ENCODE measurements around the gene AGAP2. TPM values are rescaled to one million over a fixed set of nuclear protein-coding genes. Genes with fewer than 3 reads are reported as not detected.
A peak's percentile ranks its signal among the peaks of the same experiment; 100 is the strongest.

AGAP2 gene
- total RNA-seq, 4 donors from 2014 or later = 0.55 to 1.6 (median 1.3) TPM

DNA sequence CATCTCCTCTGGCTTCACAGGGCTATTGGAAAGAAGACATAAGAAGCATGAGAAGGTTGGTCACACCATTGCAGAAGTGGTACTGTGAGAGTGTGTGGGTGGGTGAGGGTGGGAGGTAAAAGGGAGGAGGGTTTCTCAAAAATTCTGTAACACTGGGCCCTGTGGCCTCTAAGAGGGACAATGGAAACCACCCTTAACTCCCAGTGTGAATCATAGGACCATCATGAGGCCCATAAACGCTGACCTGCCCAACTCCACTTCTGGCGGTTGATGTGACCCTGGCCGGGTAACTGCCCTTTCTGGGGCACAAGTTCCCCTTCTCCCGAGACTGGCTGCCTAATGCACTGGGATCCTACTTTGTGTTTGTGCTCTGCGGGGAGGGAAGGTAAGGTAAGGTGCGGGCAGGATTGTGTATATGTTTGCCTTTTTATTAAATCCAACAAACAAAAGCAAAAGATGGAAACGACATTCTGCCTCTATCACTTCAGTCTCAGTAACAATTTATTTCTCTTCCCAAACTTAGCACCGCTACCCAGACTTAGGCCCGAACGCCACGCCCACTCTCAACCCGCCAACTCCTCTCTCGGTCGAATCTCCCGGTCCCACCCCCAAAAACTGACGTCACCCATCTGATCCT lies 32.8 kb upstream of the AGAP2 start:
- peak; percentile 86 to 96 for DNase-seq (ENCODE audit: low spot score in 2 of 2)
- 3 to 4% methylated on average over 16 of the region's 16 CpGs for WGBS, 2 donors
- H3K4me3 ChIP-seq (ENCODE audit: low read depth, poor library complexity, severe bottlenecking) = peak overlapping the region; percentile 59
- intact Hi-C loops (cut with DNase I; ENCODE audit: low total_unique reads) = no loop called here
- TF ChIP-seq, protein P1, sequence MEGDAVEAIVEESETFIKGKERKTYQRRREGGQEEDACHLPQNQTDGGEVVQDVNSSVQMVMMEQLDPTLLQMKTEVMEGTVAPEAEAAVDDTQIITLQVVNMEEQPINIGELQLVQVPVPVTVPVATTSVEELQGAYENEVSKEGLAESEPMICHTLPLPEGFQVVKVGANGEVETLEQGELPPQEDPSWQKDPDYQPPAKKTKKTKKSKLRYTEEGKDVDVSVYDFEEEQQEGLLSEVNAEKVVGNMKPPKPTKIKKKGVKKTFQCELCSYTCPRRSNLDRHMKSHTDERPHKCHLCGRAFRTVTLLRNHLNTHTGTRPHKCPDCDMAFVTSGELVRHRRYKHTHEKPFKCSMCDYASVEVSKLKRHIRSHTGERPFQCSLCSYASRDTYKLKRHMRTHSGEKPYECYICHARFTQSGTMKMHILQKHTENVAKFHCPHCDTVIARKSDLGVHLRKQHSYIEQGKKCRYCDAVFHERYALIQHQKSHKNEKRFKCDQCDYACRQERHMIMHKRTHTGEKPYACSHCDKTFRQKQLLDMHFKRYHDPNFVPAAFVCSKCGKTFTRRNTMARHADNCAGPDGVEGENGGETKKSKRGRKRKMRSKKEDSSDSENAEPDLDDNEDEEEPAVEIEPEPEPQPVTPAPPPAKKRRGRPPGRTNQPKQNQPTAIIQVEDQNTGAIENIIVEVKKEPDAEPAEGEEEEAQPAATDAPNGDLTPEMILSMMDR (IDR thresholded peaks at IDR 0.05) = no peak
- TF ChIP-seq POLR2A (IDR thresholded peaks at IDR 0.05) = no peak

DNA sequence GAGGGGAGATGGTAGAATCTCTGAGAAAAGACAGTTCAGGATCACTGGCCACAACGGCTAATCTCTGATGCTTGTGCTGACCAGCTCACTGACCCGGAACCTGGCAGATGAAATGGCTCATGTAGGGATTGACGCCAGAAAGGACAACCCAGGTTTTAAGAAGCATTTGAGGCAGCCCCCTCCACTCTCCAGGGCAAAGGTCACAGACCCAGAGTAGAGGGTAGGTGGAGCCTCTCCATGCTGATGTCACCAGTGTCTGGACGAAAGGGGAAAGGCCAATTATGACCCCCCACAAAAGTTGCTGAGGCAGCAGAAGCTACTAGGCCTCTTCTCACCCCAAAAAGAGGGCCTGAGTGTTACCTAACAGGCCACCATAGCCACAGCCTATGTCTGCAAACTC lies 32.2 kb upstream of the AGAP2 start:
- intact Hi-C loops (cut with DNase I; ENCODE audit: low total_unique reads) = no loop called here
- DNase-seq (ENCODE audit: low spot score in 2 of 2) = no peak
- no peak for TF ChIP-seq POLR2A (IDR thresholded peaks at IDR 0.05)
- TF ChIP-seq, protein P1 (IDR thresholded peaks at IDR 0.05) = no peak
- H3K4me3 ChIP-seq (ENCODE audit: low read depth, poor library complexity, severe bottlenecking) = no peak overlapping the region
- WGBS, 2 donors = 89 to 94% methylated on average over 4 of the region's 4 CpGs

DNA sequence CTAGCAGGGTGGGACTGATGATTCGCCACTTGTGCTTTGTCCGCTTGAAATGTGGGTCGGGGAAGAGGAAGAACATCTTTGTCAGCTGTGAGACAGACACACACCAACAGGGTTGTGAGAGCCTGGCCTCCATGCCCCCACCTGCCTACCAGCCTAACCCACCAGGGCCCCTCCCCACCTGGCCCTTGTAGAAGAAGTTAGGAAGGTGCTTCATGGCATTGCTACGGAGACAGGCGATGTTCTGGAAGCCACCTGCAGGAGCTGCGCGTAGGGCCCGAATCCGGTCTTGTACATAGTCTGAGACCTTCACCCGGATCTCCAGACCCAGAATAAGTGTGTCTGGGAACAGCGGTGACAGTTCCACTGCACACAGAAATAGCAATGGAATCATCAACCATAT lies 31.1 kb upstream of the AGAP2 start:
- TF ChIP-seq, protein P1 (IDR thresholded peaks at IDR 0.05) = no peak
- TF ChIP-seq POLR2A (IDR thresholded peaks at IDR 0.05) = no peak
- WGBS, 2 donors = 94 to 95% methylated on average over 11 of the region's 11 CpGs
- H3K4me3 ChIP-seq (ENCODE audit: low read depth, poor library complexity, severe bottlenecking) = no peak overlapping the region
- DNase-seq (ENCODE audit: low spot score in 2 of 2) = no peak
- intact Hi-C loops (cut with DNase I; ENCODE audit: low total_unique reads) = no loop called here

DNA sequence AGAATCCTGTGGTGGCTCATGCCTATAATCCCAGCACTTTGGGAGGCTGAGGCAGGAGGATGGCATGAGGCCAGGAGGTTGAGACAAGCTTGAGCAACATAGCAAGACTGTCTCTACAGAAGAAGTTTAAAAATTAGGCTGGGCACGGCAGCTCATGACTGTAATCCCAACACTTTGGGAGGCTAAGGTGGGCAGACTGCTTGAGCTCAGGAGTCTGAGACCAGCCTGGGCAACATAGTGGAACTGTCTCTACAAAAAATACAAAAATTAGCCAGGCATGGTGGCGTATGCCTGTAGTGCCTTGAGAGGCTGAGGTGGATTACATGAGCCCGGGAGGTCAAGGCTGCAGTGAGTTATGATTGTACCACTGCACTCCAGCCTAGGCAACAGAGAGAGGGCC lies 29.3 kb upstream of the AGAP2 start:
- TF ChIP-seq, protein P1 (IDR thresholded peaks at IDR 0.05) = no peak
- no peak for TF ChIP-seq POLR2A (IDR thresholded peaks at IDR 0.05)
- no peak overlapping the region for H3K4me3 ChIP-seq (ENCODE audit: low read depth, poor library complexity, severe bottlenecking)
- DNase-seq (ENCODE audit: low spot score in 2 of 2) = no peak
- intact Hi-C loops (cut with DNase I; ENCODE audit: low total_unique reads) = no loop called here
- WGBS, 2 donors = 96% methylated on average over 3 of the region's 3 CpGs

DNA sequence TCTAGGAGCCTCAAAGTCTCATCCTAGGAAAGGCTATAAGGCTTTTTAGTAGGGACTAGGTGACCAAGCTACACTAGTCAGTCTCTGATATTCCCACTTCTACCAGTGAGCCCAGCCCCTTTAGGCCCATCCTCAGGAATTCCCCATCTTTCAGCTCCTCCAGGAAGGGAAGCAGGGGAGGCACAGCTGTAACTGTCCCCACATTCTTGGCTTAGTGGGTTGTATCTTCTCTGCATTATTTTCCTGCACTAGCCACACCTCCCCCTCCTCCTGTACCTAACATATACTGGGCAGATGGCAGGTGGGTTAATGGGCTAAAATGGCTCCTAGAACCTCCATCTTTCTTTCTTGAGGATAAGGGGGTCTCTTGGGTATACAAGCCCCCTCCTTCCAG lies 28.8 kb upstream of the AGAP2 start:
- DNase-seq (ENCODE audit: low spot score in 2 of 2) = no peak
- TF ChIP-seq POLR2A (IDR thresholded peaks at IDR 0.05) = no peak
- TF ChIP-seq, protein P1 (IDR thresholded peaks at IDR 0.05) = no peak
- H3K4me3 ChIP-seq (ENCODE audit: low read depth, poor library complexity, severe bottlenecking) = no peak overlapping the region
- intact Hi-C loops (cut with DNase I; ENCODE audit: low total_unique reads) = no loop called here
